Measurements from ENCODE around the gene CDH6. TPM values are rescaled to one million over a fixed set of nuclear protein-coding genes. Genes with fewer than 3 reads are reported as not detected.

CDH6 gene
- total RNA-seq, 1 donor from 2014 or later: 6.7 TPM

DNA sequence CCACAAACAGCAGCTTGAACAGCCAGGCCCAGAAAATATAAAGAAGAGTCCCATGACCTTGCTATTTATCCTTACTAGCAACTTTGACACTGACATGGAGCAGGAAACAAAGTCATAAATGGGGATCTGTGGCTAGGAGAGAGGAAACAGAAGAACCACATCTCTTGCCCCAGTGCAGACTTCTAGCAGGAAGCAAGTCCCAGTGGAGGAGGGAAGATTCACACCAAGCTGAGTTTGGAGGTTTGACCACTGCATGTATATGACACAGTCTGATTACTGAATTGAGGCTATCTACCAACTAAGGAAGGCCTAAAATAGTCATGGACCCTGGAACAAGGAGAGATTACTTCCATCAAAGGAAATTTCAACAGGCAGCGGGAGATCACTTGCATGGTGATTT, 51.4 kb downstream of the CDH6 start:
- DNase-seq (ENCODE audit: extremely low read depth, low read depth, low spot score): no peak

- no peak for DNase-seq (ENCODE audit: extremely low read depth, low read depth, low spot score)
Measured at GRCh38 chr5:31247381-31247780, 53.9 kb downstream of the CDH6 start.

- DNase-seq (ENCODE audit: extremely low read depth, low read depth, low spot score): no peak
Measured at GRCh38 chr5:31250201-31250600, 56.7 kb downstream of the CDH6 start.

GRCh38 chr5:31251032-31251431, 57.5 kb downstream of the CDH6 start:
- no peak for DNase-seq (ENCODE audit: extremely low read depth, low read depth, low spot score)

GRCh38 chr5:31255041-31255440, 61.6 kb downstream of the CDH6 start:
- DNase-seq (ENCODE audit: extremely low read depth, low read depth, low spot score): no peak

- DNase-seq (ENCODE audit: extremely low read depth, low read depth, low spot score): no peak
Measured at GRCh38 chr5:31268256-31268655, 74.8 kb downstream of the CDH6 start.

GRCh38 chr5:31268686-31269085, 75.2 kb downstream of the CDH6 start:
- DNase-seq (ENCODE audit: extremely low read depth, low read depth, low spot score): no peak

GRCh38 chr5:31269259-31269658, 75.8 kb downstream of the CDH6 start:
- DNase-seq (ENCODE audit: extremely low read depth, low read depth, low spot score): no peak

GRCh38 chr5:31270396-31270795, 76.9 kb downstream of the CDH6 start:
- DNase-seq (ENCODE audit: extremely low read depth, low read depth, low spot score): no peak

DNA sequence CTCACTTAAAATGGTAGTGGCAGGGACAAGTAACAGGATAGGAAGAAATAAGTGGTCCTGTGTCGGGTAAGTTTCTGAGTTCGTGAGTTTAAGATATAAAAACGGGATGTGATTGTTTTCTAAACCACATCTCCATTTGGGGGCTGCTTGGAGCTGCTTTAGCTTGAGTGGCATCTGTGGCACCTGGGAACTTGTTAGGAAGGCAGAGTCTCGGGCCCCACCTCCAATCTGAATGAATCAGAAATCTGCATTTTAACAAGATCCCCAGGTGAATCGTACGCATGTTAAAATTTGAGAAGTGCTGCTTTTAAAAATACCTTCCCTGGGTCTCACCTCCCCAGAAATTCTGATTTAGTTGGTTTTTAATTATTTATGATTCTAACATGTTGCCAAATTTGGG, 78.1 kb downstream of the CDH6 start:
- no peak for DNase-seq (ENCODE audit: extremely low read depth, low read depth, low spot score)

DNA sequence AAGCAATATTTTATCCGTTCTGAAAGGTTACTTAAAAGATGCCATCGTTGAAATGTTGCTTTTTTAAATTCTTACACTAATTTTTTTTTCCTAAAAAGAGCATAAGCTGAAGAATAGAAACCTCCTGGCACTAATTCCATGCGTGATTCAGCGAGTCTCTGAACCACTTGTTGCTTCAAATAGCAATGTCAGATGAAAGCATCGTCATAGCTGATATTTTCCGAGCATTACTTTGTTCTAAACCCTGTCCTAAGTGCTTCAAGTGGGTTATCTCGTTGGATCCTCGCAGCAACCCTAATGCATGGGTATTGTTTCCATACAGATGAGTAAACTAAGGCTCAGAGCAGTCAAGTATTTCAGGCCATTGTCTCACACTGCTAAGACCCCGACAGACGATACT, 79.7 kb downstream of the CDH6 start:
- DNase-seq (ENCODE audit: extremely low read depth, low read depth, low spot score): no peak

DNA sequence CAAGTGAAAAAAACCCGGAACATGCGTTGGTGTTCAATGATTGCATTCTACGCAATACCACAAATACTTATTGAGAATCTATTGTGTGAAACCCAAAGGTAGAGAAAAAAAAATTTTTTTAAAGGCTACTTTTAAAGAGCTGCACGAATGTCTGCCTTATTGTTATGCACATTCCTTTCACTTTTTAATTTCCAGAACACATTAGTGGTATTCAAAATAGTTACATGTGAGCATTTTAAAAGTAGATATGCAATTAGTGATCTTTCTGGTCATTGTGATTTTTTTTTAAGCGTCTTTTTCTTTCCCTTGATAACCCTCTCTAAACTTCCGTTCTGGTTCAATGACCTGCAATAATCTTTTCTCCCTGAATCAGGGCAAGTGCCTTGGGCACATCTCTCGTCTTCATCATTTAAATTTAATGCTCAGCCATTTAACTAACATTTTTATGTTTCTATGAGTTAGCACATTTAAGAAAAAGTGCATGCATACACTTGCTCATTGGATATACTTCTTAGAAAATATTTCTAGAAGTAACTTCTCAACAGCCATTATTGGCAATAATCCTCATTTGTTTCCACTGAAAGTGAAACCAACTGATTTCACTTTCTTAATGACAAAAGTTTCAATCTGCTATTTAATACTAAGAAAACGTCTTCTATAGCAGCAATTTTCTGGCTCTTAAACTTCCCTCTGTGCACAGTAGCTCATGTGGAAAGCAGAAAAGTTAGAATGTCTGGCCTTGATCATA, 80.3 kb downstream of the CDH6 start:
- DNase-seq (ENCODE audit: extremely low read depth, low read depth, low spot score): no peak

GRCh38 chr5:31280210-31280609, 86.7 kb downstream of the CDH6 start:
- DNase-seq (ENCODE audit: extremely low read depth, low read depth, low spot score): no peak

GRCh38 chr5:31283326-31283725, 89.8 kb downstream of the CDH6 start:
- no peak for DNase-seq (ENCODE audit: extremely low read depth, low read depth, low spot score)

GRCh38 chr5:31285025-31285424, 91.5 kb downstream of the CDH6 start:
- no peak for DNase-seq (ENCODE audit: extremely low read depth, low read depth, low spot score)

GRCh38 chr5:31287985-31288384, 94.5 kb downstream of the CDH6 start:
- no peak for DNase-seq (ENCODE audit: extremely low read depth, low read depth, low spot score)

- DNase-seq (ENCODE audit: extremely low read depth, low read depth, low spot score): no peak
Measured at GRCh38 chr5:31289429-31289828, 95.9 kb downstream of the CDH6 start.

DNA sequence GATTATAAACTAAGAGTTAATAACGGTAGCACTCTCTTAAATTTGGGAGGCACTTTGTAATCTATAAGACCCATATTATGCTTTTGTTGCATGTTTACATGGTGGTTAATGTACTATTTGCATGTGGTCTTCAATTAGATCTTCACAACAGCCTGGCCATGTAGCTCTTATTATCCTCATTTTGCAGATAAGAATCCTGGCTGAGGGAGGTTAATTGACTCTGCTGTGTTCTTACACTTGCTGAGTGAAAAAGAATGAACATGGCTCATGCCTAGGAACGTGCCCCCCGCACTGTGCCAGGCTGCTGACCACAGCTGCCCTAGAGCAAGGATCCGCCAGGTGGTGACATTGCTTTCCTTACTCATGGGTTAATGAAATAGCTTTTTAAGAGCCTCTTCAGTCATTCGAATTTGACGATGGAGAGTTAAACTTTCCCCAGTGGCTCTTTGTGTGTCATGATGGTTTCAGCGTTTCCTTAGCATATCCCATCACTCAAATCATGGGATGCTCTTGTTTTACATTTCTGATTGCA, 97.9 kb downstream of the CDH6 start:
- DNase-seq (ENCODE audit: extremely low read depth, low read depth, low spot score): no peak

DNA sequence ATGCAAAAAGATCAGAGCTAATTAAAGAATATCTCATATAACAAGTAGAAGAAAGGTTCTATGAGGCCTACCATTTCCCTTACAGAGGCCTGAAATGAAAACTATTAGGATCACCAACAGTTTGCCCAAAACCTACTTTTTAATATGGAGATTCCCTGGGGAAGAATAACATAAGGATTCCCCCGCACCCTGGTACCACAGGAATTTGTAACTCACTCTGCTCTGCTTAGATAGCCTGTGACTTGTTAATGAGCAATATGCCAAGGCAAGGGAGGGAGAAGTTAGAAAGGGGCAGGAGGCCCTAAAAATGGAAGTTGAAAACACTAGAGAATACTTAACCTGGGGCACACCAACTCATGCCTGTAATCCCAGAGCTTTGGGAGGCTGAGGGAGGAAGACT, 107.0 kb downstream of the CDH6 start:
- no peak for DNase-seq (ENCODE audit: extremely low read depth, low read depth, low spot score)

GRCh38 chr5:31301833-31302232, 108.3 kb downstream of the CDH6 start:
- no peak for DNase-seq (ENCODE audit: extremely low read depth, low read depth, low spot score)

DNA sequence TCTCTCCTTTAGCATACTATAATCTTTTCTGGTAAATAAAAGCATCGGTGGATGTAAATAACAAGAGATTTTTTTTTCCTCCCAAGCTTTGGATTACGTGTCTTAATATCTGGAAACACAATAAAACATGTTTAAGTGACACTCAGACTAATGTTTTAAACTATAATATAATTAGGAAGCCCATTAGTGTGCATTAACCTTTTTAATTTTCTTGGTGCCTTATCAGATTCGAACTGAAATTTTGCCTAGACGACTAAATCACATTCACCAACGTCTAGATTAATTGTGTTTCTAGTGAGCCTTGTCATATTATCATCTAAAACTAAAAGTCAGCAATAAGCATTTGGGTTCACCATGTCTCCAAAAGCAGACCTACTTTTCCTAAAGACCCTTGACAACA, 110.2 kb downstream of the CDH6 start:
- DNase-seq (ENCODE audit: extremely low read depth, low read depth, low spot score): no peak

- no peak for DNase-seq (ENCODE audit: extremely low read depth, low read depth, low spot score)
Measured at GRCh38 chr5:31317665-31318064, 124.2 kb downstream of the CDH6 start.

- no peak for DNase-seq (ENCODE audit: extremely low read depth, low read depth, low spot score)
Measured at GRCh38 chr5:31319335-31319734, 125.8 kb downstream of the CDH6 start.
